ENCODE data around the gene DECR2. TPM values are rescaled to one million over a fixed set of nuclear protein-coding genes. Genes with fewer than 3 reads are reported as not detected.

DECR2 gene
- total RNA-seq (10 to 100 TPM; 15.8 to 65.5 (median 36.1) TPM), polyA plus RNA-seq (100 to 1,000 TPM in 2 of 3 donors, 1 to 10 TPM in 1; 5.9 to 143 (median 105) TPM)
- long read RNA-seq, donor 1, transcript DECR2-201 (9 exons, 1,615 nt) = major isoform, 5 of 19 reads
- long read RNA-seq, donor 1, partial matches to known transcripts = 14 of 19 reads
- long read RNA-seq, donor 1, other reads (novel, unspliced or antisense) = 0 of 19 reads
- long read RNA-seq, donor 2, transcript DECR2-201 (9 exons, 1,615 nt) = major isoform, 8 of 8 reads
- long read RNA-seq, donor 2, partial matches to known transcripts = 0 of 8 reads
- long read RNA-seq, donor 2, other reads (novel, unspliced or antisense) = 0 of 8 reads
- long read RNA-seq, donor 3, transcript DECR2-201 (9 exons, 1,615 nt) = major isoform, 8 of 32 reads
- long read RNA-seq, donor 3, partial matches to known transcripts = 24 of 32 reads
- long read RNA-seq, donor 3, other reads (novel, unspliced or antisense) = 0 of 32 reads
- long read RNA-seq, donor 4, transcript DECR2-201 (9 exons, 1,615 nt) = major isoform, 48 of 76 reads
- long read RNA-seq, donor 4, partial matches to known transcripts = 19 of 76 reads
- long read RNA-seq, donor 4, other reads (novel, unspliced or antisense) = 9 of 76 reads
- long read RNA-seq, donor 5, transcript DECR2-201 (9 exons, 1,615 nt) = major isoform, 63 of 96 reads
- long read RNA-seq, donor 5, partial matches to known transcripts = 10 of 96 reads
- long read RNA-seq, donor 5, other reads (novel, unspliced or antisense) = 23 of 96 reads
- long read RNA-seq, donor 6, transcript DECR2-201 (9 exons, 1,615 nt) = major isoform, 32 of 47 reads
- long read RNA-seq, donor 6, partial matches to known transcripts = 9 of 47 reads
- long read RNA-seq, donor 6, other reads (novel, unspliced or antisense) = 6 of 47 reads
- long read RNA-seq, donor 7, partial matches to known transcripts = 0 of 1 reads
- long read RNA-seq, donor 7, other reads (novel, unspliced or antisense) = 0 of 1 reads
- long read RNA-seq, donor 8, transcript DECR2-201 (9 exons, 1,615 nt) = major isoform, 9 of 9 reads
- long read RNA-seq, donor 8, partial matches to known transcripts = 0 of 9 reads
- long read RNA-seq, donor 8, other reads (novel, unspliced or antisense) = 0 of 9 reads
- long read RNA-seq, donor 9, partial matches to known transcripts = 0 of 3 reads
- long read RNA-seq, donor 9, other reads (novel, unspliced or antisense) = 0 of 3 reads
- long read RNA-seq, donor 10, partial matches to known transcripts = 0 of 1 reads
- long read RNA-seq, donor 10, other reads (novel, unspliced or antisense) = 0 of 1 reads

- Histone ChIP-seq H3K27ac (peak within 1 kb of the TSS; percentile 40 to 95 (median 93)), H3K4me1 (replicated peaks in 1 of 2) (peaks cover 14 to 16% of the 10 kb centered on the region in 2 donors), H3K27me3 (no peaks in the 10 kb centered on the region), H3K4me3 (peak within 1 kb of the TSS; percentile 30 to 72 (median 62)), H3K9me3 (replicated peaks in 1 of 3) (no peaks in the 10 kb centered on the region), H3K36me3 (replicated peaks in 1 of 2) (no peaks in the 10 kb centered on the region)
- intact Hi-C loops (cut with DNase I) = no loop called here
- DNase-seq = peak; percentile 95 to 99 (median 98)
- WGBS, 4 donors = 0 to 4% (median 1%) methylated on average over 21 to 91 of the region's 91 CpGs
- peak; percentile 55 to 84 for TF ChIP-seq POLR2A (IDR thresholded peaks at IDR 0.05)
- TF ChIP-seq CTCF (IDR thresholded peaks at IDR 0.05) = peak in 2 of 6 experiments; percentile 31 to 35
These were observed at the start of gene DECR2 for GRCh38 chr16:401468-402348. TSS of gene DECR2 (plus strand) at chr16:401885. CDS start at chr16:401964, 79 bp downstream.

- DNase-seq = peak; percentile 100
- TF ChIP-seq CTCF (IDR thresholded peaks at IDR 0.05) (peak in 3 of 6 experiments; percentile 47 to 72 (median 69)), POLR2A (IDR thresholded peaks at IDR 0.05) (peak; percentile 49 to 58)
- no peaks in the 10 kb centered on the region for H3K27me3 ChIP-seq
- no peaks in the 10 kb centered on the region for H3K9me3 ChIP-seq (replicated peaks in 1 of 3)
- peaks cover 19 to 28% of the 10 kb centered on the region in 2 donors for H3K4me1 ChIP-seq (replicated peaks in 1 of 2)
- intact Hi-C loops (cut with DNase I) = loop anchor here (10.0 kb wide), 1 partner anchor 118 kb away; the partner anchor contains the start of gene FAM234A (in 2 of the 2)
- H3K27ac ChIP-seq = peak within 1 kb of the TSS in 2 of 5 donors; percentile 47 to 85
- H3K4me3 ChIP-seq = peak within 1 kb of the TSS in 3 of 4 donors; percentile 11 to 89 (median 56)
- WGBS, 4 donors = 1 to 2% (median 1%) methylated on average over 16 to 113 of the region's 113 CpGs
- no peaks in the 10 kb centered on the region for H3K36me3 ChIP-seq (replicated peaks in 1 of 2)
These were observed 48.9 kb upstream of the DECR2 start, which contains the start of gene AXIN1 for GRCh38 chr16:352547-353403. TSS of gene AXIN1 (minus strand) at chr16:352723. CDS start at chr16:347025, 5,698 bp downstream.

All from adrenal gland (tissue), 19 donors.